Peyer's patch (tissue), 4 donors: ENCODE results near the gene TRPM6.

ENCODE experiments used
- POLR2A ChIP-seq, 2 donors: fragments of 450-650 bp; IDR thresholded peaks; one replicate each; pipeline ENCODE4 v1.5.1; 2017; ENCODE audit warnings: antibody characterized with exemption in 2 of 2, mild to moderate bottlenecking in 2 of 2, moderate library complexity in 2 of 2
- TF ChIP-seq, protein P1 (sequence below), 6 experiments: fragments of 450-650 bp in 4 of 6; fragments of 200-600 bp in 2 of 6; sonication (generic) in 1 of 6; IDR thresholded peaks; one replicate each; pipeline ENCODE4 v1.5.1; 2017 to 2019; ENCODE audit warnings: antibody characterized with exemption in 6 of 6, mild to moderate bottlenecking in 3 of 6, moderate library complexity in 1 of 6

DNA sequence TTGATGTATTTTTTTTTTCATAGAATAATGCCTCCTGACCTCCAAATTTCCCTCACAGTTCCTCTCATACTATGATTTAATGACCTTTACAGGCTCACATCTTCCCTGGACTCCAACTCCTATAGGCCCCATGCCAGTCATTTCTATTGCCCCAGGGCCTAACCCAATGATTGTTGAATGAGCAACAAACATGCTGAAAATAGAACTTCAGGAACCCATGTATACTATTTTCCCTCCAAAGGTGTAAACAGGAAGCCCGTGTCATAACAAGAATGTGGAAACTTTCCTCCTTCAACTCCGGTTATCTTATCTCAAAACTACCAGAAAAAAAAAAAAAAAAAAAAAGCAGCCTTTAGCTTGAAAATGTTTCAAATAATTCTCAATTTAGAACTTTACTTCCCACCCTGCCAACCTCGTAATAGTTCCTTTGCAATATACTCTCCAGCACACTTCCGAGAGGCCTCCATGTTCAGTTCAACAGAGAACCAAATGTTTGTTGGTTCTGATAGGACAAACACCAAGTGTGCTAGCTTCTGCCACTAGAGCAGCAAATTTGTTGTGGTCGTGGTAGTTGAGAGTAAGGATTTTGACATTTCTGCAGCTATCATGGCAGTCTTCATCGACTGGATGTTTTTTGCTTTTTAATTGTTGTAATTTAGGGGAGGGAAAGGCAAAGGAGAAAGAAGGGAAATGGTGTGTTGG, 25.8 kb downstream of the TRPM6 start:
- TF ChIP-seq, protein P1, sequence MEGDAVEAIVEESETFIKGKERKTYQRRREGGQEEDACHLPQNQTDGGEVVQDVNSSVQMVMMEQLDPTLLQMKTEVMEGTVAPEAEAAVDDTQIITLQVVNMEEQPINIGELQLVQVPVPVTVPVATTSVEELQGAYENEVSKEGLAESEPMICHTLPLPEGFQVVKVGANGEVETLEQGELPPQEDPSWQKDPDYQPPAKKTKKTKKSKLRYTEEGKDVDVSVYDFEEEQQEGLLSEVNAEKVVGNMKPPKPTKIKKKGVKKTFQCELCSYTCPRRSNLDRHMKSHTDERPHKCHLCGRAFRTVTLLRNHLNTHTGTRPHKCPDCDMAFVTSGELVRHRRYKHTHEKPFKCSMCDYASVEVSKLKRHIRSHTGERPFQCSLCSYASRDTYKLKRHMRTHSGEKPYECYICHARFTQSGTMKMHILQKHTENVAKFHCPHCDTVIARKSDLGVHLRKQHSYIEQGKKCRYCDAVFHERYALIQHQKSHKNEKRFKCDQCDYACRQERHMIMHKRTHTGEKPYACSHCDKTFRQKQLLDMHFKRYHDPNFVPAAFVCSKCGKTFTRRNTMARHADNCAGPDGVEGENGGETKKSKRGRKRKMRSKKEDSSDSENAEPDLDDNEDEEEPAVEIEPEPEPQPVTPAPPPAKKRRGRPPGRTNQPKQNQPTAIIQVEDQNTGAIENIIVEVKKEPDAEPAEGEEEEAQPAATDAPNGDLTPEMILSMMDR (IDR thresholded peaks at IDR 0.05): no peak
- TF ChIP-seq POLR2A (IDR thresholded peaks at IDR 0.05): no peak
